Frontal cortex (tissue), 4 donors: ENCODE data around the gene SLCO4A1. TPM values are rescaled to one million over a fixed set of nuclear protein-coding genes. Genes with fewer than 3 reads are reported as not detected.
A peak's percentile ranks its signal among the peaks of the same experiment; 100 is the strongest.

Experiments
- DNase-seq, 2 donors: peaks; one replicate each; pipeline ENCODE4 v3.0.0; 2012; ENCODE audit warnings: low spot score in 2 of 2
- FAIRE-seq: peaks from 2 replicates; lab custom pipeline; 2012; peaks lifted over from hg19 to GRCh38; lab: Jason Lieb, UNC
- total RNA-seq: library from RNA; depleted of rRNA; stranded (reverse); fragments of >200 nt; gene quantifications from one replicate; pipeline ENCODE4 v1.2.3, GENCODE V29; 2014
- donor health status: control.
- donor health status: control.
- donor health status: control.

Gene SLCO4A1, protein sequence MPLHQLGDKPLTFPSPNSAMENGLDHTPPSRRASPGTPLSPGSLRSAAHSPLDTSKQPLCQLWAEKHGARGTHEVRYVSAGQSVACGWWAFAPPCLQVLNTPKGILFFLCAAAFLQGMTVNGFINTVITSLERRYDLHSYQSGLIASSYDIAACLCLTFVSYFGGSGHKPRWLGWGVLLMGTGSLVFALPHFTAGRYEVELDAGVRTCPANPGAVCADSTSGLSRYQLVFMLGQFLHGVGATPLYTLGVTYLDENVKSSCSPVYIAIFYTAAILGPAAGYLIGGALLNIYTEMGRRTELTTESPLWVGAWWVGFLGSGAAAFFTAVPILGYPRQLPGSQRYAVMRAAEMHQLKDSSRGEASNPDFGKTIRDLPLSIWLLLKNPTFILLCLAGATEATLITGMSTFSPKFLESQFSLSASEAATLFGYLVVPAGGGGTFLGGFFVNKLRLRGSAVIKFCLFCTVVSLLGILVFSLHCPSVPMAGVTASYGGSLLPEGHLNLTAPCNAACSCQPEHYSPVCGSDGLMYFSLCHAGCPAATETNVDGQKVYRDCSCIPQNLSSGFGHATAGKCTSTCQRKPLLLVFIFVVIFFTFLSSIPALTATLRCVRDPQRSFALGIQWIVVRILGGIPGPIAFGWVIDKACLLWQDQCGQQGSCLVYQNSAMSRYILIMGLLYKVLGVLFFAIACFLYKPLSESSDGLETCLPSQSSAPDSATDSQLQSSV
- total RNA-seq, result 1.6 TPM

DNA sequence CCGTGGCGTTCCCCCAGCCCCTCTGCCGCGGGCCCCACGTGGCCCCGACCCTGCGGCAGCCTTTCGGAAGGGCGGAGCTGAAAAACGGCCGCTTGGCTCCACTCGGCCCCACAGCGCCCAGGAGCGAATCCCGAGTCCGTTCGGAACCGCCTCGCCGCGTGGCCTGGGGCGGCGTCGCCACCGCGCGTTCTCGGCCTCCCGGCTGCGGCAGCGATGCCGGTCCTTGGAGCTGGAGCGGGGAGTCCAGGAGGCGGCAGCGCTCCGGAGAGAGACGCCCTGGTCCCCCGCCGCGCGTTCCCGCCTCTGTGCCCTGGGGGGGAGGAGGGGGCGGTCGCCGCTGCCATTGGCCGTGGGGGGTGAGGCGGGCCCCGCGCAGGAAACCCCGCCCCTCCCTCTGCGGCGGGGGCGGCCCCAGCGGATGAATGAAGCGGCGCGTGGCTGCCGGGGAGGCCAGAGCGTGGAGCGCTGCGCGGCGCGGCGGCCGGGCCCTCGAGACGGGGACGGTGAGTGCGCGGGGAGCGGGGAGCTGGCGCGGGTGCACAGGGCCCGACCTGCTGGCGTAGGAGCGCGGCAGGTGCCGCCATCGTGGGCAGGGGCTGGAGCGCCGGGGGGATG, at the start of gene SLCO4A1:
Gene SLCO4A1, plus strand, starts transcription at position 453 of the 615 bp plus-strand sequence. CDS start 13,952 bp downstream, outside the sequence.
- peak; percentile 81 to 89 for DNase-seq
- FAIRE-seq, result no peak

DNA sequence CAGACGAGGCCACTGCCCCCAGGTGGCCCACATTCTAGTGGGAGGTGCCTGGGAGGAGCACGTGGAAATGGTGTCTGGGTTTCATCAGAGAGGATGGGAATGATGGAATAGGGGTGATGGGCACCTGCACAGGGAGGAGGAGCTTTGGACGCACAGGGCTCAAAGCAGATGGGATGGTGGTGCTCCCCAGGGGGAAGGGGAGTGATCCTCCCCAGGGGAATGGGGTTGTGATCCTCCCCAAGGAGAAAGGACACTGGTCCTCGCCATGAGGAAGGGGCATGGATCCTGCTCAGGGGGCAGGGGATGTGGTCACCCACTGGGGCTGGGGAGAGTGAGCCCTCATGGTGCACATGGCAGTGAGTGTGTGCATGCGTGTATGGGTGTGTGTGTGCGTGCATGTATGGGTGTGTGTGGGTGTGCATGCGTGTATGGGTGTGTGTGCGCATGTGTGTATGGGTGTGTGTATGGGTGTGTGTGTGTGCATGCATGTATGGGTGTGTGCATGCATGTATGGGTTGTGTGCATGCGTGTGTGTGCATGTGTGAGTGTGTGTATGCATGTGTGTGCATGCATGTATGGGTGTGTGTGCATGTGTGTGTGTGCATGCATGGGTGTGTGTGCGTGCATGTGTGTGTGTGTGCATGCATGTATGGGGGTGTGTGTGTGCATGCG, 49.7 kb upstream of the SLCO4A1 start:
- no peak for FAIRE-seq
- DNase-seq, result no peak

DNA sequence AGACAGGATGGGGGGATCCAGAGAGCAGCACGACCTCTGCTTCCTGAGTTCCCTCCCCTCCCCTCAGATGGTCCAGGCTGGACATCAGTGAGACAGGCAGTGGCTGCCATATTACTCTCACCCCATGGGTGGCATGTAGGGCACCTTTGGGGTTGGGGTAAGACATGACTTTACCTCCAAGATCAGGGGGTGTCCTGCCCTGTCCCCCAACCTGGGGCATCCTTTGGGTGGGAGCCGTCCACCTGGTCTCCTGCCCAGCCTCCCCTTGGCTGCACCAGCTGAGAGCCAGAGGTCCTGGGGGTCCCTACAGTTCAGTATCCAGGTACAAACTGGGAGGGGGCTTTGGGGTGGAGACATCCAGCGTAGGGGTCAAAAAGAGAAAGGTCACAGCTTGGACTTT, 48.7 kb upstream of the SLCO4A1 start:
- DNase-seq (no peak), FAIRE-seq (no peak)

DNA sequence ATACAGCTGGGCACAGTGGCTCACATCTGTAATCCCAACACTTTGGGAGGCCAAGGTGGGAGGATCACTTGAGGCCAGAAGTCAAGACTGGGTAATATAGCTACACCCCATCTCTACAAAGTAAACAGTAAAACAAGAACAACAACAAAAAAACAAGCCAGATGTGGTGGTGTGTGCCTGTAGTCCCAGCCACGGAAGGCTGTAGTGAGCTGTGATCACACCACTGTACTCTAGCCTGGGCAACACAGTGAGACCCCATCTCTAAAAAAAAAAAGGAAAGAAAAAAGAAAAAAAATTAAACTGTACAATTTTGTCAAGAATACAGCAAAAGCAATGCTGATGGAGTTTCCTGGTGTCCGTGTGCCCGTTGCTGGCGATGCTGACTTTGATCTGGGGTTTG, 47.2 kb upstream of the SLCO4A1 start:
- no peak for DNase-seq
- FAIRE-seq, result no peak

DNA sequence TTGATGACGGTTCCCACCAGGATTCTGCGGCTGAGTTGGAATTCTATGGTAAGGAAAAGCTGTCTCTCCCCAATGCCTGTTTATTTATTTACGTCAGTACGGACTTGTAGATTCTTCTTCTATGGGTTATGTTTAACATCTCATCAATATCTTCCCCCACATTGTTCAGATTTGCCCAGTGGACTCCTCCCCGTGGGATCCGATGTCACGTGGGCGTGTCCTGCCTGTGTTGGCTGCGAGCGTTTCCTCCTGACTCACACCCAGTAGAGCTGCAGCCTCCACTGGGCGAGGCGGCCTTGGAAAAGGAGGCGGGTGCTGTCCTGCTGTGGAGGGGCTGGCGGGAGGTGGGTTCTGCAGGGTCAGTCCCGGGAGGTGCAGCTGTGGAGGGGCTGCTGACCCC, 46.8 kb upstream of the SLCO4A1 start:
- FAIRE-seq (no peak), DNase-seq (peak in 1 of 2 donors; percentile 77)

DNA sequence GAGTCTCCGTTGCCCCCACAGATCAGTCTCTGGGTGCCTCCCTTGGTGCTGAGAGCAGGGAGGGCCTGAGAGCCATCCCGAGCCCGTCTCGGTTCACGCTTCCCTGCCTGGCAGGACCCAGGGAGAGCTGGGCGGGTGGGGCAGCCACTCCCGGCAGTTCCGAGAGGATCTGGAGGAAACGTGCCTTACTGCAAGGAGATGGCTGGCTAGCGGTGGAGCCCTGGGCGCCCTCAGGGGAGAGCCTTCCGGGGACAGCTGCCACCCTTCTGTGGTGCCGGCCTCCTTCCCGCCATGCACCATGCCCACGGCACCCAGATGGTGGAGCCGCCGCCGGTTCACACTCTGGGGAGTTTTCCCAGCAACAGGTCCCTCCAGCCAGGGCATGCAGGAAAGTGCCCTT, 45.8 kb upstream of the SLCO4A1 start:
- no peak for DNase-seq
- no peak for FAIRE-seq

DNA sequence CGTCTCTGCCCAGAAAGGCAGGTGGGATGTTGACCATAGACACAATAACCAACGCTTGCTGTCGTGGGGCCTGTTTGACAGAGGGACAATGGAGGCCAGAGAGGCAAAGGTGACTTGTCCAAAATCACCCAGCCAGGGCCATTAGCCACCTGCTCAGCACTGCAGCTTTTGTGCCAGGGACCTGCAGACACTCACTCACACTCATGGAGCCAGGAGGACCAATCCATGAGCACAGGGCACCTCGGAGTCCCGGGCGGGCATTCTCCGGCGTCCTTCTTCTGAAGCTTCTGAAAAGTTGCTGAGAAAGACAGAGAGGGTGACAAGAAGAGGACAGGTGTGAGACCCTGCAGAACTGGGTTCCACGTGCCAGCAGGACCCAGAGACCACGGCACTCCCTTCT, 45.4 kb upstream of the SLCO4A1 start:
- no peak for DNase-seq
- FAIRE-seq, result no peak

DNA sequence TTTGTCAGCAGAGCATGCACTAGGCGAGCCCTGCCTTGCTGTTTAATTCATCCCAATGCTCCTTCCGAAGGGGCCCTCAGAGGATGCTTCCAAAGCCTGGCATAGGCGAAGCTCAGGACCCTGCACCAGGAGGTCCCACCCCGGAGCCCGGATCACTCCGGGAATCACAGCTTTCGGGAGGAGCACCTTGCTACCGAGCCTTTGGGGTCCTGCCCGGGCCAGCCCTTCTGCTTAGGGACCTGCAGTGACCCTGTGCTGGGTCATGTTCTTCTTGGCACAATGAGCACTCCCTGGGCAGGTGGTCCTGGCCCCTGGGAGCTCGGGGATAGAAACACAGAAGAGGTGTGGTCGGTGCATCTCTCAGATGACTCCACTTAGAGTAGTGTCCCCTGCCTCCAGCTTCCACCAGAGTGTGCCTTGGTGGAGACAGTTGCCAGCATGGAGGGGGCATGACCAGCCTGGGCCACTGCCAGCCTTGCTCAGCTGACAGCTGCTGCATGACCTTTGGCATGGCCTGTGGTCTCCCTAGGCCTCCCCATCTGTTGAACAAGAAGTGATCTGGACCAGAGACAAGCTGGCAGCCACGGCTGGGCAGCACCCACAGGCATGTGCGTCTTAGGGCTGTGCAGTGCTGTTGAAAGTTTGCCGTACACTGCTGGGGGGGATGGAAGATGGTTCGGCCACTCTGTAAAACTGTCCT, 44.7 kb upstream of the SLCO4A1 start:
- DNase-seq (no peak), FAIRE-seq (no peak)

DNA sequence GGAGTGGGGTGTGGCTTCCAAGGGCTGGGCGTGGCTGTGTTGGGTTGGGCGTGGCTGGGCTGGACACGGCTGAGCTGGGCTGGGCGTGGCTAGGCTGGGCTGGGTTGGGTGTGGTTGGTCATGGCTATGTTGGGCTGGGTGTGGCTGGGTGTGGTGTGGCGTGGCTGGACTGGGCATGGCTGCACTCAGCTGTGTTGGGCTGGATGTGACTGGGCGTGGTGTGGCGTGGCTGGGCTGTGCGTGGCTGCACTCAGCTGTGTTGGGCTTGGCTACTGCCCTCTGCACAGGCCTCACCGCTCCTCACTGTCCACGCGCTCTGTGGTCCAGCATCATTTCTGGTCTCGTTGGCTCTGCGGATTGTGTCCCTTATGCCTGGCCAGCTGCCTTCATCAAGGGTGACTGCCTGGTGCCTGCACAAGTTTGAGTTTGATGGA, 43.5 kb upstream of the SLCO4A1 start:
- DNase-seq (no peak), FAIRE-seq (no peak)

DNA sequence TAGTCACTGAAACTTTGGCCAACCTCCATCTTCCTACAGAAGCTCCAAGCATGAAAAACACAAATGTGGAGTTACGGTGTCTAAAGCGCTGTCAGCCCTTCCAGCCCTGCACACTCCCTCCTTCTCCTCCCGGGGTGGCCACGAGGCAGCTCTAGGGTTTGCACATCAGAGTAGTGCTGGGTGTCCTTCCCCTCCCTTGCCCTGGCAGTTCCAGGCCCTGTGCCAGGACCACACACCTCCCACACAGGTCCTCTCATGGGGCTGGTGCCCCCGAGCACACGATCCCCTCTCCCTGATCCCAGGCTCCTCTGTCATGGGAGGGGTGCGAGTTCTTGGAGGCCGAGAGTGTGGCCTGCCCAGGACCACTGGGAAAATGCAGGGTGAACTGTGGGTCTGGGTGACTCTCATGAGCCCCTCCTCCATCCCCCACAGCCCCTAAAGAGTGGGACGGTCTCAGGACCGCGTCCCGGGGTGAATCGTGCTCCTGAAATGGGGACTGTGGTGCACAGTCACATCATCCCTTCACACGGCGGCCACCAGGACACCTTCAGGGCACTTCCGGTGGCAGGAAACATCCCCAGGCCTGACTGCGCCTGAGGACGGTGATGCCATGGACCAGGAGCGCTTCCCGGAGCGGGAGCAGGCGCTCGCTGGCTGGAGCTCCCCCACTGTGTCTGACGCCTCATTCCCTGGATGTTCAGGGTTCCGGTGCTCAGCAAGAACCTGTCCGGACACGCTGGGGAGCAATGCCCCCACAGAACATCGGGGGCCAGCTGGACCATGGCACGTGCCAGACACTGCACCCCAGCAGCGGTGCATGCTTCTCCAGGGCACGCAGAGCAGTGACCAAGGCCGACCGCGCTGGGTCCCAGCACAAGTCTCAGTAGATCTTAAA, 42.8 kb upstream of the SLCO4A1 start:
- DNase-seq, result no peak
- no peak for FAIRE-seq

DNA sequence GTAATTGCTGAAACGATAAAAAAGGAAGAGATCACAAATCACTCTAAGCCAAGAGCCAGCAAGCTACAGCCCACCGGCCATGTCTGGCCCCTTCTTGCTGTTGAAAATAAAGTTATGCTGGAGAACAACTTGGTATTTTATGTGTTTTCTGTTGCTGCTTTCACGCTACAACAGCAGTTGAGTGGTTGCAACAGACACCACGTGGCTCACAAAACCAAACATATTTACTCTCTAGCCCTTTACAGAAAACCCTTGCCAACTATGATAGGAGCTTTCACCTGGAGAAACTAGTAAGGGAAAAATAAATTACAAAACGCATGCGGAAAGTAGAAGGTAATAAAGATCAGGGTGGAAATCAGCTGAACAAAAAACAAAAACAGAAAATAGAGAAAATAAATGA, 41.1 kb upstream of the SLCO4A1 start:
- FAIRE-seq (no peak), DNase-seq (no peak)

DNA sequence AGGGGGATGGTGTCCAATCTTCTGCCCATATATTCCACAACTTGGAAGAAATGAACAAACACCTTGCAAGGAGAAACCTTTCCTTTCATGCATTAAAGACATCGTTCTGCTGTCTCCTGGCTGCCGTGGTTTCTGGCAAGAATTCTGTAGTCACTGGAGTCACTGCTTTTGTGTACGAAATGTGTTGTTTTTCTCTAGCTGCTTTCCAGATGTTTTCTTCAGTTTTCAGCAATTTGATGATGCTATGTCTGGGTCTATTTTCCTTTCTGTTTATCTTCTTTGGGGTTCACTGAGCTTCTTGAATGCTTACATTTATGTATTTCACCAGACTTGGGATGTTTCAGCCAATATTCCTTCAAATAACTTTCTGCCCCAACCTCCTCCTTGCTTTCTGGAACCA, 40.6 kb upstream of the SLCO4A1 start:
- FAIRE-seq (no peak), DNase-seq (no peak)

DNA sequence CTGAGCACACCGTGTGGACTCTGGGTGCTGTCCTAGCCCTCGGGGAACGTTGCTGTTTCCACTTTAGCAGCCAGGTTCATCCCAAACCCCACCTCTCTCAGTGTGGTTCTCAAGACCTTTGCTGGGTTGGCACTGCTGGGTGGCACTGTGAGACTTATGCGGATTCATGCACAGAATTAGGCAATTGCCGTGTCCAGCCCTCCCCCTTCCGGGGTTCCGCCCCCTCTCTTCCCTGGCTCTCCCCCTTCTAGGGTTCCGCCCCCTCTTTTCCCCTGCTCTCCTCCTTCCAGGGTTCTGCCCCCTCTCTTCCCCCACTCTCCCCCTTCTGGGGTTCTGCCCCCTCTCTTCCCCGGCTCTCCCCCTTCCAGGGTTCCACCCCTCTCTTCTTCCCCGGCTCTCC, 39.8 kb upstream of the SLCO4A1 start:
- DNase-seq (no peak), FAIRE-seq (no peak)

DNA sequence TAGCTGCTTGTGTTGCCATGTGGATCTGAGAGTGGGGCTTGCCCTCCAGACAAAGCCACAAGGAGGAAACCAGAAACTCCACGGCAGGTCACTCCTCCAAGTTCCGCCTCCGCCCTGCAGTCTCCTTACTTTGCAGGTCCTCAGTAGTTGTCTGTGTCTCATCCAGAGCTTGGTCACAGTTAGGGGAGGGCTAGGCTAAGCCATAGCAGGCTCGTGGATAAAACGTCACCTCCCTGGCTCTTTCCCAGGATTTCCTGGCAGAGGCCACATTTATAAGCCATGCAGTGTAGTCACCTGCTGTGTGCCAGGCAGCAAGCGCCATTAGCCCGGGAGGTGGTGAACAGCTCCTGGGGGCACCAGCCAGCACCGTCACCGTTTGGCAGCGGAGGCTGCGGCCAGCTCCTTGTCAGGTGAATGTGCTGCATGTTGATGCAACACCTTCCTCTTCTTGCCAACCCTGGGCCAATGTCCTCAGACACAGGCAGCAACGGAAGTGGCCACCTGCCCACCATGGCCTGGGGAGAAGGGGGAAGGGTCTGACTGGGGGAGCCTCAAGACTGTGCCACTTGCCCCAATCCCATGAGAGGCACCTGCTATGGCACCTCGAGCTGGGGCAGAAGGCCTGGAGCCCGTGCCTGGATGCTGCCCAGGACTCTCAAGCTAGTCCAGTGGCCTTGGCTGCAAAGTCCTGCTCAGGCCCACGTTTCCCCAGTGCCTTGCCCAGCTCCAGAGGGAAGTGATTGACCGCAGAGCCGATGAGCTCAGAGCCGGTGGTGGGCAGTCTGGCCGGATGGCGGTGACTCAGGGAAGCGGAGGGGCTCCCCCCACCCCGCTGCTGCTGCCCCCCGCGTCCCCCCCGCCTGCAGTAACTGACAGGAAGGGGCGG, 39.0 kb upstream of the SLCO4A1 start:
- FAIRE-seq (no peak), DNase-seq (peak in 1 of 2 donors; percentile 56)

DNA sequence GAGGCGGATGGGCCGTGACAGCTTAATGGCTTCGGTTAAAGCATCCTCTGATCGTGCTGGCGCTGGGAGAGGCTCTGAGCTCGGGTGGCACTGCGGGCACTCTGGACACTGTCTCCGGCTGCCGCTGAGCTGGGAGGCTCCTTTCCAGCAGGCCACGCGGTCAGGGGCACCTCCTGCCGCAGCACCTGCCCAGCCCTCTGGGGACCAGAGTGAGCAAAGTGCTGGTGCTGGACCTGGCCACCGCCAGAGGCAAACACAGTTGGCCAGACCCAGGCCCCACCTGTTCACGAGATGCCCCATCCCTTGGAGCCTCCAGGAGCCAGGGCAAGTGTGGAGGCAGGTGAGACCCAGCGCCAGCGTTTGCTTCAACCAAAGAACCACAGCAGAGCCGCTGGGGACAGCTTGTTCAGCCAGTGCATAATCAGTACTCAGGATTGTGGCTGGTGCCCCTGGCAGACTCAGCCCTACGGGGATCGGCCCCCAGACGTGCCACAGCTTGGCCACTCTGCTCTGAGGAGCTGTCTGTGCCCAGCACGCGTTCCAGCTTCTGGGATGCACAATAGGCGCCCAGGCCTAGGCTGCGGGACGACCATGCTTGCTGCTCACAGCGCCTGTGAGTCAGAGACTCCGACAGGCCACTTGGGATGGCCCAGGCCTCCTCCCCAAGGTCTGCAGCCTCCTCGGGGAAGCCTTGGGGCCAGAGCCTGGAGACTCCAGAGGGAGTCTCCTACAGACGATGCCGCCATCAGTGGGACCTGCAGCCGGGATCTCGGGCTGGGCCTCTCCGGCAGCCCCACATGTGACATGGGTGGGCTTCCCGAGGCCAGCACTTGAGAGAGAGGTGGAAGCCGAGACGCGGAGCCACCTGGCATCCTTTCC, 38.2 kb upstream of the SLCO4A1 start:
- DNase-seq (no peak), FAIRE-seq (no peak)

DNA sequence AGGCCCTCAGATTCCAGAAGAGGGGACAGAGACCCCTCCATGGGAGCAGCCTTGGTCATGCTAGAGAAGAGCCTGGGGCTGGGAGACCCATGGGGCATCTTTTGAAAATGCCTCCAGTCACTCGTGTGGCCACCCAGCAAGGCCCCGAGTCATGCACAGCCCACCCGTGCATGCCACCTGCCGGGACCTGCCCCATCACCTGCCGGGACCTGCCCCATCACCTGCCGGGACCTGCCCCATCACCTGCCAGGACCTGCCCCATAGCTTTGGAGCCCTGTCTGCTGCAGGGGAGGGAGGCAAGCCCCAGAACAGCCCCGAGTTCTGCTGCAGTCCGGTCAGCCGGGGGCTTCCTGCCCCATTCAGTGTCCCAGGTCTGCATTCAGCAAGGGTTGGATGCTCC, 37.5 kb upstream of the SLCO4A1 start:
- DNase-seq (no peak), FAIRE-seq (no peak)
